Amniotic epithelial cell (primary cell): ENCODE results near the gene RABGEF1.
"Not testable (repeated sequence)": the region's sequence is repeated elsewhere in the genome, so short reads cannot be mapped to it uniquely, and the experiment has no call there.

Experiments used
- DNase-seq: peaks from one replicate; pipeline ENCODE4 v3.0.0-alpha.2; 2010; ENCODE audit warnings: low read depth

The RABGEF1 gene

DNA sequence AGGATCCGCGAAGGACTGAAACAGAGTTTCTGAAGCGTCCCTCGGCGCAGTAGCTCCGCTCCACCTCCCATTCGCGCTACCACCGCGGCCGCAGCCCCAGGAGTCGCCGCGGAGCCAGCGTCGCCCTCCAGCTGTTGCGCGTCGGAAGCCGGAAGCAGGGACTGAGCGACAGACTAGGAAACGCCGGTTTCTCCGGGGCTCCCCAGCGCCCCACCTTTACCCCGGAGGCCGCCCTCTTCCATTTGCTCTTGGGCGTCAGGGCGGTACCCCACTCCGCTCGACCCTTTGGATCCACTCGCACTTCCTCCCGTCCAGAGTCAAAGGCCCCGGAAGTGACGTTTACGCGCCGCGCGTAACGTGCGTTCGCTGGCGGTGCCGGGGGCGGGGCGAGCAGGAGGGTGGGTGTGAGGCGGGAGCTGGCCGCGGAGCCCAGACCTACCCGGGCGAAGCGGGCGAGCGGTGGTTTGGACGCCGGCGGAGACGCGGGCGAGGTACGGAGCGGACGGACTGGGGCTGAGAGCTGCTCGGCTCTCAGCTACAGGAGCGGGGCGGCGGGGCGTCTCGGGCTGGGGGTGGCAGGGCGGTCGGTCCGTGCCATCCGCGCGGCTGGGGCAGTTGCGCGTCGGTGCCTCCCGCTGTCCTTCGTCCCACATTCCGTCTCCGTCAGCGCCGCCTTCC is at the start of gene RABGEF1:
Gene RABGEF1, plus strand, starts transcription at position 432 of the 678 bp plus-strand sequence. CDS start 31,167 bp downstream, outside the sequence.
- peak; percentile 92 for DNase-seq

DNA sequence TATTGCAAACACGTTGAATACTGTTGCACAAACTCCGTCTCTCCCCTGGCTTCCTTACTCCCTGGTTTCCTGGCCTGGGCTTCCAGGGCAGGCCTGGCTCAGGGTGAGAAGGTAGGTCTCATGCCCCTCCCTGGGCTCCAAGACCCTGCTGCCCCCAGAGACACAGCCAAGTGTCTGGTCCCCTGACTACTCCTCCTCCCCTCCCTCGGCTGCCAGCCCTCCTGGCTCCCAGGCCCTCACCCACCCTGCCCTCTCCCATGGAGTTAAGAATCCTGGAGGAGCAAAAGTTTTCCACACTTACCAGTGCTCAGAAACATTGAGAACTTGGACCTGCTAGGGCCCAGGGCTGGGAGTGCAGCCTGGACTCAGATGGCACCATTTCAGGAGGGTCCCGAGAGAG is 47.2 kb upstream of the RABGEF1 start:
- DNase-seq = no peak

DNA sequence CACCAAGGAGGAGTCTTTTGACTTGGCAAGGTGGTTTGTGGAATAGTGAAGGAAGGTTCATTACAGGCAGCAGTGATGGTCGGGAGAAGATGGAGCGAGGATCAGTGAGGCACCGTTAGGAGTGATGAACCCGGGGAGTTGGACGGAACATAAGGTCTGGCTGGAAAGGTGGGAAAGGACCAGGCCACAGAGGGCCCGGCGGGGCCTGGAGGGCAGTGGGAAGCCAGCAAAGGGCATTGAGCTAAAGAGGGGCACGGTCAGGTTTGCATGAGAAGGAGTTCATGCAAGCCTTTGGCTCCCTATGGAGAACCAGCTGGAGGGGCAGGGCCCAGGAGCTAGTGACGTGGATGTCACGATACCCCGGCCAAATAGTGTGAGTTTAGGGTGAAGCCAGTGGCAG is 46.2 kb upstream of the RABGEF1 start:
- DNase-seq = no peak

DNA sequence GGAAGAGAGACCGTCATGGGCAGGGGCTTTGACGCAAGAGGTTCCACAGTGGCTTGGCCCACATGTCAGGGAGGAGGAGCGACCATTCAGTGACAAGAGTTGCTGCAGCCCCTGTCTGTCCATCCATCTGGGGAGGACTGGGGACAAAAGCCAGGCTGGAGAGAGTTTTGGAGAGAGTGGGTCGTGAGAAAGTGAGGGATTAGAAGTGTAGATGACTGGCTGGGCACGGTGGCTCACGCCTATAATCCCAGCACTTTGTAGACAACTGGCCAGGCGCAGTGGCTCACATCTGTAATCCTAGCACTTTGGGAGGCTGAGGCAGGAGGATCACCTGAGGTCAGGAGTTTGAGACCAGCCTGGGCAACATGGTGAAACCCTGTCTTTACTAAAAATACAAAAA is 45.1 kb upstream of the RABGEF1 start:
- DNase-seq = not testable (repeated sequence)

DNA sequence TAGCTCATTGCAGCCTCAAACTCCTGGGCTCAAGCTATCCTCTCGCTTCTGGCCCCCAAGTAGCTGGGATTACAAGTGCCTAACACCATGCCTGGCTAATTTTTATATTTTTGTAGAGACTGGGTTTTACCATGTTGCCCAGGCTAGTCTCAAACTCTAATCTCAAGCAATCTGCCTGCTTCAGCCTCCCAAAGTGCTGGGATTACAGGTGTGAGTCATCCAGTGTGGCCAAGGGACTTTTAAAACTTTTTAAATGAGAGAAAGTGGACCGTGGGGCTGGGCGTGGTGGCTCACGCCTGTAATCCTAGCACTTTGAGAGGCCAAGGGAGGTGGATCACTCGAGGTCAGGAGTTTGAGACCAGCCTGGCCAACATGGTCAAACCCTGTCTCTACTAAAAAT is 44.4 kb upstream of the RABGEF1 start:
- not testable (repeated sequence) for DNase-seq

DNA sequence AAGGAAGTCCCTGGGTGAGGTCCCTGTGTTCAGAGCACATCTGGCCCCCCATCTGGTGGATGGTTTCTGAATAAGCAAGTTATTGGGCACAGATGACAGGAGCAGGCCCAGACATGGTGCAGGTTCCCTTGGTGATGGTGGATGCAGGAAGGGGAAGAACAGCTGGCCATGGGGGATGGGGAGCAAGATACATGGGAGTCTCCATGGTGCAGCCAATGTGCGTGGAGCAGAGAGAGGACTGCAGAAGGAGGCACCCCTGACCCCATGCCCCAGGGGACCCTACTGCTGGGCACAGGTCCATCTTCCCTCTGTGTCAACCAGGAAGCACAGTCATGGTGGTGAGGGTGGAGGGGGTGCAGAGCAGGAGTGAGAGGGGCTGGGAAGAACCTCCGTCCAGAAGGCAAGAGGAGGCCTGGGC is 43.8 kb upstream of the RABGEF1 start:
- no peak for DNase-seq

DNA sequence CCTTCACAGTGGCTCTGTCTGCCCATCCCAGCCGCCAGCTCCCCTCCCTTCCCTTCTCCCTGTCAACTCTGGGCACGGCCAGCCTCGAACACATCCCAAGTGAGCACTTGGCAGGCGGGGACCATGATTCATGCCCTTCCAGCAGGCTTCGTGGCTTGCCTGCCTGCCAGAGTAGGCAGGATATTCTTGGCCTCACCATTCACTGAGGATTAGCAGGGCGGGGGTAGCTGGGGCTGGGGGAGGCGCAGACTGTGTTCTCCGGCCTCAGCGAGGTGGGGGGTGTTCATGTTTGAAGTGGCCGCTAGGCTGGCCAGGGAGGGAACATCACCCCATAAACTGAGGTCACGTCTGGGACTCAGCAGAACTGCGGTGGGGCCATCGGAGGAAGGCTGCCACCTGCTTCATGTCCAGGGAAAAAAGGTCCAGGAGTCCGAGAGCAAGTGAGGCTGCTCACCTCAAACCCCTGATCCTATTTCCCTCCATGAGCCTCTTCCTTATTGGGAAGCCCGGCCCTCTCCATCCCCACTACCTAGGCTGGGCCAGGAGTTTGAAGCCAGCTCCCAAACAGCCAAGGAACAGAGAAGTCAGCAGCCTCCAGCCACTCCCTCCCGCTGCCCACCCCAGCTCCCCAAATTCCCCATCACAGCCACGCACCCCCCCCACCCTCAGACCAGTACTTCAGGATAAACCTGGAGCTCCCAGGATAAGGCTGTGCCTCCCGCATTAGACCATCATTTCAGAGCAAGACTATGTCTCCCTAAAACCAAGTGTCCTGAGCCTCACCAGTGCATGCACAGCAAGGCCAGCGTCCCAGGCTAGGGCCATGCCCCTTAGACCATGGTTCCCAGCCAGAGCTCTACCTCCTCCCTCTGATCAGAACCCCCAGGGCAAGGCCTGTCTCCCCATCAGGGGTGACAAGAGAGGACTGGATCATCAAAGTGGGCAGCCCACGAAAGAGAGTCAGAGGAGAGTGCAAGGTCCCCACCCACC is 42.8 kb upstream of the RABGEF1 start:
- DNase-seq = peak; percentile 65

DNA sequence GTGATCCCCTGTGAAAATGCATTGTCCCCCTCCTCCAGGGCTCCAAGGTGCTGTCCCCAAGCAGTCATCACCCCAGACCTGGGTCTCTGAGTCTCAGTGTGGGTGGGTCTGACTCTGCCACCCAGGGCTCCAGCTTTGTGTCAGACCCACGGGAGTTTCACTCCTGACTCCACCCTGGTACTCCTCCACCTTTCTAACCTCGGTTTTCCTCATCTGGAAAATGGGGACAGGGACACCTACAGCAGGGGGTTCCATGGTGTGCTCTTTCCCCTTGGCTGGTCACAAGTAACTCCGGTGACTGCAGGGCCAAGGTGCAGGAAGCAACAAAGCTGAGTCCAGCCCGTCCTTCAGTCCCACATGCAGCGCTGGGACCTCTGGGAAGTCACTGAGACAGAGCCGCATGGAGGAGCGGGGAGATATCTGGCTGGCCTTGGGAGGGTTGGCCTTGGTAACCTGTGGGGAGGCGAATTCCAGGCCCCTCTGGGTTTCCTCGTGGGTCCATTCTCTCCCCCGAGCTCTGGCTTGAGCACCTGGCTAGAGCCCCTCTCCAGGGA is 41.8 kb upstream of the RABGEF1 start:
- DNase-seq = no peak

DNA sequence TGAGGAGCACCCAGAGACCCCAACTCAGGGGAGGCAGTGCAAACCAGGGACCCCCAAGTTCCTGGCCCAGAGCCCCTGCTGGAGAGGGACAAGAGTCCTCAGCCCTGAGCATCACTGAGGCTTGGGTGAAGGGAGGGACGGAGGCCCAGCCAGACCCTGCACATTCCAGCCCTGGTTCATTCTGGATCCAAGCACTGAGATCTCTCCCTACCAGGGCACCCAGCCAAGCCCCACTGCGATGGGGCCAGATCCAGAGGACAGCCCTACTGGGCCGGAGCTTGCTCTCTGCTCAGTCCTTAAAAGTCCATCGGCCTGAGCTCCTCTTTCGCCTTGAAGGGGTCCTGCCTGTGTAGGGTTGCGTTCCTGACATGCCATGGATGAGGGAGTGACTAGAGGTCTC is 40.5 kb upstream of the RABGEF1 start:
- no peak for DNase-seq

DNA sequence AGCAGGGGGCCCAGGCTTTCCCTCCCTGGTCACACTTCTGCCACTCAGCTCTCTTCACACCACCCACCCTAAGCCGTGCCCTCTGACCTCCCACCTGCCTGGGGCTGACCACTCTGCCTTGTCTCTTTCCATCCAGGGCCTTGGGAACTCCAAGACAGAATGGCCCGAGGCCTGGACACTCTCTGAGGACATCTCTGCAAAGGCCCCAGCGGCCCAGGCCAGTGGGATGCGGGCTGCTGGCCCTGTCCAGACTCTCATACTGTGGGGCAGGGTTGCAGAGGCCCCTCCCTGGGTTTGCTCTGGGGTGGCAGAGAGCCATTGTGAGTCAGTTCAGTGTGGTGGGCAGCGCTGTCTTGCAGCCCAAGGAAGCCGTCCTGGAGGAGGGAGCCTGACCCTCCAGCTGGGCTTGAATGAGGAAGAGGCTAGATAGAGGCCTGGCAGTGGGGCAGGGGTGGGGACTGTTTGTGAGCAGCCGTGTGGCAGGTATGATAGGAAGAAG is 39.9 kb upstream of the RABGEF1 start:
- DNase-seq = no peak

DNA sequence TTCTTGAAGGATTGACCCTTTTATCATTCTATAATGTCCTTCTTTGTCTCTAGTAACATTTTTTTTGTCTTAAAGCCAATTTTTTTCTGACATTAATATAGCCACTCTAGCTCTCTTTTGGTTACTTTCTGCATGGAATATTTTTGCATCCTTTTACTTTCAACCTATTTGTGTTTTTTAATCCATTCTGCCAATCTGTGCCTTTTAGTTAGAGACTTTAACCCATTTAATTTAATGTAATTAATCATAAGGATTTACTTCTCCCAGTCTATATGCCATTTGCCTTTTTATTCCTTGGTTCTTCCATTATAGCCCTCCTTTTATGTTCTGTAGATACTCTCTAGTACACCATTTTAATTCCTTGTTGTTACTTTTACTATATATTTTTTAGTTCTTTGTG is 32.7 kb upstream of the RABGEF1 start:
- DNase-seq = no peak

DNA sequence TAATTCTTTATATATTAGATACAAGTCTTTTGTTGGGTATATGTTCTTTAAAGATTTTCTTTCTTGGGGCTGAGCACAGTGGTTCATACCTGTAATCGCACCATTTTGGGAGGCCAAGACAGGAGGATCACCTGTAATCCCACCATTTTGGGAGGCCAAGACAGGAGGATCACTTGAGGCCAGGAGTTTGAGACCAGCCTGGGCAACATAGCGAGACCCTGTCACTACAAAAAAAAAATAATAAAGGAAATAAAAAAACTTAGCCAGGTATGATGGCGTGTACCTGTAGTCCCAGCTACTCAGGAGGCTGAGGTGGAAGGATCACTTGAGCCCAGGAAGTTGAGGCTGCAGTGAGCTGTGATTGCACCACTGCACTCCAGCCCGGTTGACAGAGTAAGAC is 29.8 kb upstream of the RABGEF1 start:
- DNase-seq = not testable (repeated sequence)

DNA sequence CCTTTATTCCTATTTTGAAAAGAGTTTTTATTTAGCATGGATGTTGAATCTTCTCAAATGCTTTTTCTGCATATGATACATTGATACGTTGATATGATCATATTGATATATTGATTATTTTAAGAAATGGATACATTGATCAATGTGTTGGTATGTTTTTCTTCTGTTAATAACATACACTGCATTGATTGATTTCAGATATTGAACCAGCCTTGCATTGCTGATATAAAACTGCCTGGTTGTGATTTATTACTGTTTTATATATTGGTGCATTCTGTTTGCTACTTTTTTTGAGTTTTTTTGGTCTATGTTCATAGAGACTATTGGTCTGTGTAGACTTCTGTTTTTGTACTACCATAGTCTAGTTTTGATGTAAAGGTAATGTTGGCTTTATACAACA is 26.8 kb upstream of the RABGEF1 start:
- no peak for DNase-seq

DNA sequence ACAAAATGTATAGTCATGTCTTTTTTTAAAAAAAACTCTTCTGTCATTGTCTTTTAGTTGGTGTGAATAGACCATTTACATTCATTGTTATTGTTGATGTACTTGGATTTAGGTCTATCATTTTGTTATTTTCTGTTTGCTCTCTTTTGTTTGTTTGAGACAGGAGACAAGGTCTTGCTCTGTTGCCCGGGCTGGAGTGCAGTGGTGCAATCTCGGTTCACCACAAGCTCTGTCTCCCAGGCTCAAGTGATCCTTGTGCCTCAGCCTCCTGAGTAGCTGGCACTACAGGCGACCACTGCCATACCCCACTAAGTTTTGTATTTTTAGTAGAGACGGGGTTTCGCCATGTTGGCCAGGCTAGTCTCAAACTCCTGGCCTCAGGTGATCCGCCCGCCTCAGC is 23.9 kb upstream of the RABGEF1 start:
- not testable (repeated sequence) for DNase-seq

DNA sequence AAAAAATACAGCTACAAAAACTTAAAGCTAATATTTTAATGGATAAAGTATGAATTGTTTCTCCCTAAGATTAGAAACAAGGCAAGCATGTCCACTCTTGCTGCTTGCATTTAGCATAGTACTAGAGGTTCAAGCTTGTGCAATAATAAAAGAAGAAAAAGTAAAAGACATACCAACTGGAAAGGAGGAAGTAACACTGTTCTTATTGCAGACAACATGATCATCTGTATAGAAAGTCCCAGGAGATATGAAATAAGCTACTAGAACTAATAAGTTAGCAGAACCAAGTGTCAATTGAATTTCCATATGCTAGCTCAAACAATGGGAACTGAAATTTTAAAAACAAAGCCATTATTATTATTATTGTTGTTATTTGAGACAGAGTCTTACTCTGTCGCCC is 20.0 kb upstream of the RABGEF1 start:
- DNase-seq = no peak

DNA sequence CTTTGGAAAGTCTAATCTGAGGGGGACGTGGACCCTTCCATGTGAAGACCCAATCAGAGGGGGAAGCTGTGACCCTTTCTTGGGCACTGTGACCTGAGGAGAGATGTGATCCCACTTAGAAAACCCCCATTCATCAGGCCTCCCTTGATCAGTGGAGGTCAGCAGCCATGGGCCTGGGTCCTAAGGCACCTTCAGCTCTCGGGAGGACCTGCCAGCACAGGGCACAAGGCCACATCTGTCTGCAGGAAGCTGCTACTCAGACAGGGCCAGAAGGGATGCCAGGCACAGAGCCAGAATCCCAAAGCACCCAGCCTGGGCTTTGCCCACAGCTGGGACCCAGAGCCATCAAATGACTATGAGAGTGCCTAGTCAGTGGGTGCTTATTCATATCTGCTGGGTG is 14.7 kb upstream of the RABGEF1 start:
- DNase-seq = no peak

DNA sequence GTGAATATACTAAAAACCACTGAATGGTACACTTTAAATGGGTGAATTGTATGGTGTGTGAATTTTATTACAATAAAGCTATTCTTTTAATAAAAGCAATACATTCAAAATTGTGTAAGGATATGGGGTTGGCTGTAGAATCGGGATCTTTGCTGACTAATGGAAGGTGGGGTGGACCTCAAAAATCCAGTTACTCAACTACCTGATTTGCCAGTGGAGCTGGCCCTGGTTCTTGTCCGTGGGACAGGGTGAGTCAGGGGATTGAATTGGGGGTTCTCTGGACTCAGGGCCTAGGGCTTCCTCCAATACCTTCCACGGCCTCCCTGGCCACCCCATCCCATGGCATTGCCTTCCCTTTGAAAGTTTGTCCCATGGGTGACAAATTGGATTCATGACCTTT is 13.5 kb upstream of the RABGEF1 start:
- DNase-seq = peak; percentile 13

DNA sequence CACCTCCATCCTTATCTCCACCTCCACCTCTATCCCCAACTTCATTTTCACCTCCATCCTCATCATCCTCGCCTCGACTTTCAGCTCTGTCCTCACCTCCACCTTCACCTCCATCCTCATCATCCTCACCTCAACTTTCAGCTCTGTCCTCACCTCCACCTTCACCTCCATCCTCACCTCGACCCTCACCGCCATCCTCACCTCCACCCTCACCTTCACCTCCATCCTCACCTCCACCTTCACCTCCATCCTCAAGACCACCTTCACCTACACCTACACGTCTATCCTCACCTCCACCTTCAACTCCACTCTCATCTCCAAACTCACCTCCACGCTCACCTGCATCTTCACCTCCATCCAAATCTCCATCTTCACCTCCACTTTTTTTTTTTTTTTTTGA is 12.0 kb upstream of the RABGEF1 start:
- DNase-seq = no peak

DNA sequence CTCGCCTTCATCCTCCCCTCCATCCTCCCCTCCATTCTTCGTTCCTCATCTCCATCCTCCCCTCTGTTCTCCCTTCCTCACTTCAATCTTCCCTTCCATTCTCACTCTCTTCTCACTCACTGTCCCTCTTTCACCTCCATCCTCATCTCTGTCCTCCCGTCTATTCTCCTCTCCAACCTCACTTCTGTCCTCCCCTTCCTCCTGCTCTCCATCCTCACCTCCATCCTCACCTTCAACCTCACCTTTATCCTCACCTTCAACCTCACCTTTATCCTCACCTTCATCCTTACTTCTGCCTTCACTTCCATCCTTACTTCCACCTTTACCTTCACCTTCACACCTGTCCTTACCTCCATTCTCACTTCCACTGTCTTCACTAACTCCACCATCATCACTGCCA is 11.3 kb upstream of the RABGEF1 start:
- no peak for DNase-seq

DNA sequence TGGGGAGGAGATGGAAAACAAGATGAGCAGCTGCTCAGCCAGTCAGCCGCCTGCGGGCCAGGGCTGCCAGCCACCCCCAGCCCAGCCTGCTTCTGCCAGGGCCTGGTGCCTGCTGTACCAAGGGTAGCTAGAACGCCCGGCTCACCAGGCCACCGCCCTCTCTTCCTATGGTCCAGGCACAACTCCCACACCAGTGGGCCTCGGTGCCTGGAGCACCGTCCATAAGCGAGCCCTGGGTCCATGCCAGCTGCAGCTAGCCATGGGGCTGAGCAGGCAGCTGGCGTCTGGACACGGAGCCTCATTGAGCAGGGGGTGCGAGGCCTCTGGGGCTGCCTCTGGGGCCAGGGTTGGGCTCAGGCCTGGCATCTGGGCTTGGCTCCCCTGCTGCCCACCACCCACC is 8.5 kb upstream of the RABGEF1 start:
- DNase-seq = no peak

DNA sequence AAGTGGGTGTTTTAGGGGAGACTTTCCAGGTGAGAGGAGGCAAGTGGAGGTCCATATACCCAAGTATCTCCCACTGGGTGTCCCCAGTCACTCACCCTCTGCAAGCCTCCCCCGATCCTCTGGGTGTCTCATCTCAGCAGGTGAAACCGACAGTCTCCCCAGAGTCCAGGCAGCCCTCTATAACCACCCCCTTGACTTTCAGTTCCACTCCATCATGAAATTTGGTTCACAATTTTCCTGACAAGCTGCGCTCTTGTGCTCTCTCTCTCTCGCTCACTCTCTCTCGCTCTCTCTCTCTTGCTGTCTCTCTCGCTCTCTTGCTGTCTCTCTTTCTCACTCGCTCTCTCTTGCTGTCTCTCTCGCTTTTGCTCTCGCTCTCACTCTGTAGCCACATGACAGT is 8.1 kb upstream of the RABGEF1 start:
- DNase-seq = no peak

DNA sequence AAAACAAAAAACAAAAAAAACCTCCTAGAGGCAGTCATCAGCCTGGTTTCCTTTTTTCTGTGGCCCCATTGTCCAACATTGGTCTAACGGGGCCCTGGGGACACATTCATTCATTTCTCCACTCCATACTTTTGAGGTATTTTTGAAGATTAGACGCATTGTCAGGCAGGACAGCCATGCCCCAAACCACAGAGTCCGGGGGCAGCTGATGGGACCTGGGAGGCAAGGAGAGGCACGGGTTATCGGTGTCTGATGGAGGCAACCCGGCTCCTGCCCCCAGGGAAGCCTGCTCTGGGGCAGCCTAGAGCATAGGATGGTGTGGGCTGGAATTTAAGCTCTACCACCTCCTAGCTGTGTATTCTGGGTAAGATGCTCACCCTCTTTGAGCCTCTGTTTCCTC is 6.5 kb upstream of the RABGEF1 start:
- DNase-seq = no peak

DNA sequence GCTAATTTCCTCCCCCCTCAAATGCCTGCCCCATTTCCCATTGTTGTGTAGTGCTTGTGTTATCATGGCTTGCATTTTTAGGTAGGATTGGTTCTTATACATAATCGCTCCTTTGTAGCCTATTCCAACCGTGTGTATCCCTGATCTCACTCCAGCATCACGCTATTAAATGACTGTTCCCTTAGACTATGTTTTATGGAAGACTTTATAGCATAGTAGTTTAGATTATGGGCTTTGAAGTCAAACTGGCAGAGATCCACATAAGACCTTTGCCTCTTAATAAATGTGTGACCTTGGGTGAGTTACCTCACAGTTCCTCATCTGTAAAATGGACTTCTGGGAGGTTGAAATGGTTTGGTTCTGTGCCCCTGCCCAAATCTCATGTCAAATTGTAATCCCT is 5.4 kb upstream of the RABGEF1 start:
- no peak for DNase-seq
